ENCODE results near the gene FAM167B. TPM values are rescaled to one million over a fixed set of nuclear protein-coding genes. Genes with fewer than 3 reads are reported as not detected.

Gene FAM167B
- total and polyA plus RNA-seq, 3 donors from 2014 or later: 0.99 to 1.6 (median 1.6) TPM

DNA sequence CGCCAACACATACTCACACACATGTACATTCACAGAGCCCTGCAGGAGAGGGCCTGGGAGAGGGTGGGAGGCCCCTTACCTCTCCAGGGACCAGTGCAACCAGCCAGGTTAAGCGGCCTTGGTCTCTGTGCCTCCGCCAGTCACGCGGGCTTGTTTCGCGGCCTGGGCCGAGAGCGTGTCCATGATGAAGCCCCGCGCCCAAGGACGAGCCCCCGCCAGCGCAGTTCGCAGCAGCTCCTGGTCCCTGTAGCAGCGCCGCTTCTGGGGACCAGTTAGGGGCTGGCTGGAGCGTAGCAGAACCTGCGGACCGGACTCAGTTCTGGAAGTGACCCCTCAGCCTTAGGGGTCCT, 7.3 kb upstream of the FAM167B start:
- H3K9me3 ChIP-seq: no peaks in the 10 kb centered on the region
- H3K4me3 ChIP-seq: peak overlapping the region; percentile 47 to 80
- intact Hi-C loops (cut with DNase I; ENCODE audit: low total_unique reads): loop anchor here (10.0 kb wide), 1 partner anchor 95 kb away; the partner anchor contains the start of gene MARCKSL1
- WGBS, 2 donors: 33 to 49% methylated on average over 17 to 18 of the region's 20 CpGs
- TF ChIP-seq, protein P1, sequence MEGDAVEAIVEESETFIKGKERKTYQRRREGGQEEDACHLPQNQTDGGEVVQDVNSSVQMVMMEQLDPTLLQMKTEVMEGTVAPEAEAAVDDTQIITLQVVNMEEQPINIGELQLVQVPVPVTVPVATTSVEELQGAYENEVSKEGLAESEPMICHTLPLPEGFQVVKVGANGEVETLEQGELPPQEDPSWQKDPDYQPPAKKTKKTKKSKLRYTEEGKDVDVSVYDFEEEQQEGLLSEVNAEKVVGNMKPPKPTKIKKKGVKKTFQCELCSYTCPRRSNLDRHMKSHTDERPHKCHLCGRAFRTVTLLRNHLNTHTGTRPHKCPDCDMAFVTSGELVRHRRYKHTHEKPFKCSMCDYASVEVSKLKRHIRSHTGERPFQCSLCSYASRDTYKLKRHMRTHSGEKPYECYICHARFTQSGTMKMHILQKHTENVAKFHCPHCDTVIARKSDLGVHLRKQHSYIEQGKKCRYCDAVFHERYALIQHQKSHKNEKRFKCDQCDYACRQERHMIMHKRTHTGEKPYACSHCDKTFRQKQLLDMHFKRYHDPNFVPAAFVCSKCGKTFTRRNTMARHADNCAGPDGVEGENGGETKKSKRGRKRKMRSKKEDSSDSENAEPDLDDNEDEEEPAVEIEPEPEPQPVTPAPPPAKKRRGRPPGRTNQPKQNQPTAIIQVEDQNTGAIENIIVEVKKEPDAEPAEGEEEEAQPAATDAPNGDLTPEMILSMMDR (IDR thresholded peaks at IDR 0.05): no peak
- TF ChIP-seq POLR2A (IDR thresholded peaks at IDR 0.05): no peak
- peak overlapping the region; percentile 74 to 87 for H3K27ac ChIP-seq
- H3K36me3 ChIP-seq (ENCODE audit: low read depth, missing control alignments): no peaks in the 10 kb centered on the region
- peaks cover 44% of the 10 kb centered on the region for H3K4me1 ChIP-seq
- no peaks in the 10 kb centered on the region for H3K27me3 ChIP-seq
- peak; percentile 35 for DNase-seq

DNA sequence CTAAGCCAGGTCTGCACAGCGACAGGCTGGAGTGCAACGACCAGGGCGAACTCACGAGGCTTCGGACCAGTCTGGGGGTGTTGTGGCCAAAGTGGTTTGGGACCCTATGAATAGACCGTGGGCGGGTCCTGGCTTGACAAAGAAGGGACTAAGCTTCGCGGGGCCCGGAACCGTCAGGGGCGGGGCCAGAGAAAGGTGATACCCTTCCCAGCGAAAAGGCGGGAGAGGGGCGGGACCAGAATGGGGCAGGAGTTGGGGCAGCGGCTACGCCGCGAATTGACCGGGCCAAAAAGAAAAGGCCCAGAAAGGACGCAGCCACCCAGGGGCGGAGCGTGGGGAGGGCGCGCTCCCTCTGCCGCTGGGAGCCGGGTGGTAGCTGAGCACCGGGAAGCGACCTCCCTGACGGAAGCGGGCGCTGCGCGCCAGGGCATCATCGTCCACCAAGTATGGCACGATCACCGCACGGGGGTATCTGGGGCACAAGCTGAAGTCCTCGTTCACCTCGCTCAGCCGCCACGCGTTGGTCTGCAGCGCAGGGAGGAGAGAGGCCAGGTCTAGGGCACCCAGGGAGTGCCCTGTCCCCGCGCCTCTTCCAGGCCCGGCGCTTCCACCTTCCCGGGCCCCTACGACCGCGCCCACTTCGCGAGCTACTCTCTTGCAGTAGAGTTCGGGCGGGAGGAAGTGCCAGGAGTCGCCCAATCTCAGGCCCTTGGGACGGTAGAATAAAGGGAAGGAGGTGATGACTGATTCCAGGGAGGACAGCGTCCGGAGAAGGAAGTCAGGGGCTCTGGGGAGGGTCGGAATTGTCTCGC, 6.7 kb upstream of the FAM167B start:
- no peaks in the 10 kb centered on the region for H3K9me3 ChIP-seq
- peak; percentile 72 for DNase-seq
- peak overlapping the region; percentile 47 to 80 for H3K4me3 ChIP-seq
- H3K27ac ChIP-seq: peak overlapping the region; percentile 74 to 87
- 2 to 3% methylated on average over 26 to 62 of the region's 62 CpGs for WGBS, 2 donors
- intact Hi-C loops (cut with DNase I; ENCODE audit: low total_unique reads): loop anchor here (10.0 kb wide), 1 partner anchor 94 kb away; the partner anchor contains the start of gene MARCKSL1
- H3K27me3 ChIP-seq: no peaks in the 10 kb centered on the region
- H3K36me3 ChIP-seq (ENCODE audit: low read depth, missing control alignments): no peaks in the 10 kb centered on the region
- H3K4me1 ChIP-seq: peaks cover 39% of the 10 kb centered on the region
- TF ChIP-seq POLR2A (IDR thresholded peaks at IDR 0.05): peak; percentile 6
- TF ChIP-seq, protein P1 (IDR thresholded peaks at IDR 0.05): peak in 1 of 3 experiments; percentile 2

DNA sequence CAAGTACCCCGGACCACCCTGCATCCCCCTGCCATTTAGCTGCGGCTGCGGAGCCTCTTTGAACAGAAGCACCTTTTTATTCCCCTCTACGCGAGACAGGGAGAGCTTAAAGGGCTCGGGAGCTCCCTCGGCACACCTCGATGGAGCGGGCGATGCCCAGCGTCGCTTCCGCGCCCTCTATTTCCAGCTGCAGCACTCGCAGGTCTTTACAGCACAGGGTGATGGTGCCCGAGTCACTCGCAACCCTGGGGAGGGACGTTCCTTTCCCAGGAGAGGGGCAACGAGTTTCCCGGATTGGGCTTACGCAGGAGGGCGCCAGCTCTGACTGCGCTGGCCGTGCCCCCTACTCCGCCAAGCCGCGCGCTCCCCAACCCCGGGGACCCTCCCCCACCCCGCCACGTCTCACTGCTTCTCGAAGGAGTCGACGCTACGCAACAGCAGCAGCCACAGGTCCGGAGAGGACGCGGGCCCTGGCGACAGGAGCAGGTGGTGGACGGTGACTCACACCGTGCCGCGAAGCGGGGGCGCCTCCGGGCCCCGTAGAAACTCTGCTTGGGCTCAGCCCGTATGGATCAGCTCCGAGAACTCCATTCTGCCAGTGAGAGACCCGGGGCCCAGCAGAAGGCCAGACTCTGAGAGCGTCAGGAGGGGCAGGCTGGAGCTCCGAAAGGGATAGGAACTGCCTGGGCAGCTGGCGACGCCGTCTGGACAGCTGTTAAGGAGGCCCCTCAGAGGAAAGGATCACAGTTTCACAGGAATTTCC, 5.8 kb upstream of the FAM167B start:
- TF ChIP-seq, protein P1 (IDR thresholded peaks at IDR 0.05): no peak
- no peak for TF ChIP-seq POLR2A (IDR thresholded peaks at IDR 0.05)
- Histone ChIP-seq H3K9me3 (no peaks in the 10 kb centered on the region), H3K27ac (peak overlapping the region; percentile 74 to 87), H3K4me1 (peaks cover 30% of the 10 kb centered on the region), H3K36me3 (ENCODE audit: low read depth, missing control alignments) (no peaks in the 10 kb centered on the region), H3K27me3 (no peaks in the 10 kb centered on the region), H3K4me3 (peak overlapping the region; percentile 47 to 80)
- peak; percentile 67 for DNase-seq
- 1 to 5% methylated on average over 4 to 51 of the region's 55 CpGs for WGBS, 2 donors
- intact Hi-C loops (cut with DNase I; ENCODE audit: low total_unique reads): loop anchor here (10.0 kb wide), 1 partner anchor 94 kb away; the partner anchor contains the start of gene MARCKSL1

DNA sequence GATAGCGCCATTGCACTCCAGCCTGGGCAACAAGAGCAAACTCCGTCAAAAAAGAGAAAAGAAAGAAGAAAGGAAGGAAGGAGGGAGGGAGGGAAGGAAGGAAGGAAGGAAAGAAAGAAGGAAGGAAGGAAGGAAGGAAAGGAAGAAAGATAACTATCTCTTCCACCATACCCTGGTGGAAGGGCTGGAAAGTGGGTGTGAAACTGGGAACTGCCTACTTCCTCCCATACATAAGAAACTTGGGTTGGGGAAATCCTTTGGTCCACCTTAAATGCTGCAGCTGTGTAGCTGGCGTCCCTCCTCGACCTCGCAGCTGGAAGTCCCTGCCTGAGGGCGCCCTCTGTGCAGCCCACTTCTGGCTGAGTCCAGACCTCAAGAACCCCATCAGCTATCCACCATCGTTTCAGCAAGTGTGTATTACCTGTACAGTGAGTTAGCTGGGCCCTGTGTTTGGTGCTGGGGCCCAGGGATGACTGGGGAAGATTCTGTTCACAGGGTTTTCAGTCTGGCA, 4.6 kb upstream of the FAM167B start:
- intact Hi-C loops (cut with DNase I; ENCODE audit: low total_unique reads): loop anchor here (10.0 kb wide), 1 partner anchor 92 kb away; the partner anchor contains the start of gene MARCKSL1
- Histone ChIP-seq H3K4me1 (peaks cover 24% of the 10 kb centered on the region), H3K4me3 (no peak overlapping the region), H3K27me3 (no peaks in the 10 kb centered on the region), H3K36me3 (ENCODE audit: low read depth, missing control alignments) (no peaks in the 10 kb centered on the region), H3K9me3 (no peaks in the 10 kb centered on the region), H3K27ac (no peak overlapping the region)
- 30% methylated on average over 5 to 7 of the region's 7 CpGs for WGBS, 2 donors
- TF ChIP-seq, protein P1 (IDR thresholded peaks at IDR 0.05): no peak
- no peak for TF ChIP-seq POLR2A (IDR thresholded peaks at IDR 0.05)
- DNase-seq: peak; percentile 28
